Calu3 (cell line): ENCODE results near the gene HNRNPDL. TPM values are rescaled to one million over a fixed set of nuclear protein-coding genes. Genes with fewer than 3 reads are reported as not detected.
"Not testable (repeated sequence)": the region's sequence is repeated elsewhere in the genome, so short reads cannot be mapped to it uniquely, and the experiment has no call there.

Source experiments
- Bru-seq: library from RNA; stranded (reverse); fragments of 400-500 nt; gene quantifications from one replicate; lab custom pipeline; 2021; lab: Mats Ljungman, UMichigan
- BruChase-seq, 2 experiments: library from RNA; stranded (reverse); fragments of 400-500 nt; gene quantifications; one replicate each; lab custom pipeline; 2021; lab: Mats Ljungman, UMichigan
- BruUV-seq: library from RNA; stranded (reverse); fragments of 400-500 nt; replicated peaks from 2 replicates; lab custom pipeline; 2021; lab: Mats Ljungman, UMichigan
- CTCF ChIA-PET: fragments of 300-600 bp; sonication (Branson Sonifier 250); formaldehyde crosslinking; loops from one replicate; lab custom pipeline; 2022; ENCODE audit warnings: antibody characterized with exemption; lab: Charles Lee
- DNase-seq: peaks from one replicate; pipeline ENCODE4 v3.0.0; 2022
- H3K27ac Mint-ChIP-seq: one replicate; pipeline ENCODE4 v1.8.0; 2022; ENCODE audit warnings: mixed read lengths; ENCODE audit not compliant: unreplicated experiment
- H3K27me3 Mint-ChIP-seq: one replicate; pipeline ENCODE4 v1.8.0; 2022; ENCODE audit warnings: mixed read lengths; ENCODE audit not compliant: unreplicated experiment
- H3K36me3 Mint-ChIP-seq: one replicate; pipeline ENCODE4 v1.8.0; 2022; ENCODE audit warnings: mild to moderate bottlenecking, moderate library complexity, mixed read lengths; ENCODE audit not compliant: insufficient read depth, unreplicated experiment
- H3K4me1 Mint-ChIP-seq: one replicate; pipeline ENCODE4 v1.8.0; 2022; ENCODE audit warnings: mild to moderate bottlenecking, low read depth, mixed read lengths; ENCODE audit not compliant: unreplicated experiment
- H3K4me3 Mint-ChIP-seq: one replicate; pipeline ENCODE4 v1.8.0; 2022; ENCODE audit warnings: mild to moderate bottlenecking, low read depth, moderate library complexity, mixed read lengths; ENCODE audit not compliant: unreplicated experiment
- H3K9me3 Mint-ChIP-seq: one replicate; pipeline ENCODE4 v1.8.0; 2022; ENCODE audit warnings: low read depth, mixed read lengths; ENCODE audit not compliant: unreplicated experiment
- CTCF ChIP-seq: fragments of 200-600 bp; IDR thresholded peaks from one replicate; pipeline ENCODE4 v1.8.0; 2022; ENCODE audit warnings: antibody characterized with exemption; ENCODE audit not compliant: unreplicated experiment
- intact Hi-C: fragments of 100-400 bp; cut with micrococcal nuclease; formaldehyde crosslinking; loops from one replicate; pipeline ENCODE4 v1.10.0; 2022; ENCODE audit not compliant: unreplicated experiment
- long read RNA-seq: library from polyadenylated mRNA; stranded (forward); transcript quantifications from one replicate; pipeline ENCODE4 v2.0.0, GENCODE V29; 2022
- total RNA-seq: library from RNA; stranded (reverse); gene quantifications from 2 replicates; pipeline ENCODE4 v1.2.3, GENCODE V29; 2022

Gene HNRNPDL
- total RNA-seq (180 and 198 TPM in 2 replicates), Bru-seq, nascent RNA (percentile 99 among the genes with signal in this experiment), BruChase-seq, experiment 1, labeled RNA remaining after a 6-hour chase (percentile 100 among the genes with signal in this experiment), BruChase-seq, experiment 2, labeled RNA remaining after a 2-hour chase (percentile 99 among the genes with signal in this experiment)
- long read RNA-seq, transcript HNRNPDL-202 (9 exons, 1,402 nt): minor isoform, 10 of 237 reads
- long read RNA-seq, transcript HNRNPDL-201 (8 exons, 3,781 nt): major isoform, 136 of 237 reads
- long read RNA-seq, transcript HNRNPDL-204 (7 exons, 2,404 nt): minor isoform, 14 of 237 reads
- long read RNA-seq, transcript HNRNPDL-207 (7 exons, 3,968 nt): minor isoform, 12 of 237 reads
- long read RNA-seq, partial matches to known transcripts: 51 of 237 reads
- long read RNA-seq, other reads (novel, unspliced or antisense): 14 of 237 reads

- intact Hi-C loops: no loop called here
These were observed at the start of gene HNRNPDL, which contains the start of gene ENOPH1 for GRCh38 chr4:82430193-82430963. TSS of gene HNRNPDL (minus strand) at chr4:82430462. CDS start at chr4:82429690, 772 bp downstream. TSS of gene ENOPH1 (plus strand) at chr4:82430590. CDS start at chr4:82430830, 240 bp downstream.

GRCh38 chr4:82479562-82479961, 49.3 kb upstream of the HNRNPDL start:
- Mint-ChIP-seq H3K4me3 (no peak overlapping the region), H3K9me3 (no peaks in the 10 kb centered on the region), H3K4me1 (no peaks in the 10 kb centered on the region), H3K27ac (no peak overlapping the region), H3K36me3 (peaks cover 10% of the 10 kb centered on the region), H3K27me3 (no peaks in the 10 kb centered on the region)
- DNase-seq: no peak
- no TSS peak for BruUV-seq
- no peak for TF ChIP-seq CTCF
- CTCF ChIA-PET: no interaction called here
- intact Hi-C loops: no loop called here

More at GRCh38 chr4:82430193-82430963, at the start of gene HNRNPDL, which contains the start of gene ENOPH1:
- Mint-ChIP-seq H3K27ac (peak within 1 kb of the TSS; percentile 99), H3K36me3 (peaks cover 70% of the 10 kb centered on the region), H3K4me1 (peaks cover 15% of the 10 kb centered on the region), H3K4me3 (peak within 1 kb of the TSS; percentile 99), H3K27me3 (peaks cover 9% of the 10 kb centered on the region), H3K9me3 (no peaks in the 10 kb centered on the region)
- DNase-seq: peak; percentile 95
- no peak for TF ChIP-seq CTCF
- no TSS peak for BruUV-seq
- CTCF ChIA-PET: no interaction called here

GRCh38 chr4:82477469-82477868, 47.2 kb upstream of the HNRNPDL start:
- H3K27ac Mint-ChIP-seq, H3K36me3 Mint-ChIP-seq, DNase-seq, CTCF ChIA-PET, H3K9me3 Mint-ChIP-seq, H3K27me3 Mint-ChIP-seq, intact Hi-C loops, BruUV-seq, H3K4me1 Mint-ChIP-seq, H3K4me3 Mint-ChIP-seq: not testable (repeated sequence)

GRCh38 chr4:82475931-82476330, 45.7 kb upstream of the HNRNPDL start:
- intact Hi-C loops, CTCF ChIA-PET, H3K27ac Mint-ChIP-seq, H3K4me3 Mint-ChIP-seq, DNase-seq, H3K27me3 Mint-ChIP-seq, H3K4me1 Mint-ChIP-seq, BruUV-seq, H3K36me3 Mint-ChIP-seq, H3K9me3 Mint-ChIP-seq: not testable (repeated sequence)

- CTCF ChIA-PET: no interaction called here
- intact Hi-C loops: no loop called here
- Mint-ChIP-seq H3K9me3 (no peaks in the 10 kb centered on the region), H3K27ac (no peak overlapping the region), H3K4me3 (no peak overlapping the region), H3K4me1 (no peaks in the 10 kb centered on the region), H3K27me3 (no peaks in the 10 kb centered on the region), H3K36me3 (no peaks in the 10 kb centered on the region)
- BruUV-seq: no TSS peak
- no peak for TF ChIP-seq CTCF
- DNase-seq: no peak
These were observed 43.4 kb upstream of the HNRNPDL start for GRCh38 chr4:82473621-82474164.

- intact Hi-C loops, H3K9me3 Mint-ChIP-seq, CTCF ChIA-PET: not testable (repeated sequence)
These were observed 42.8 kb upstream of the HNRNPDL start for GRCh38 chr4:82473080-82473479.

More at GRCh38 chr4:82473080-82473479, 42.8 kb upstream of the HNRNPDL start:
- H3K36me3 Mint-ChIP-seq, DNase-seq, H3K4me3 Mint-ChIP-seq, H3K4me1 Mint-ChIP-seq, BruUV-seq, H3K27ac Mint-ChIP-seq, H3K27me3 Mint-ChIP-seq: not testable (repeated sequence)
